BJ (cell line): ENCODE data around the gene TRIM63. TPM values are rescaled to one million over a fixed set of nuclear protein-coding genes. Genes with fewer than 3 reads are reported as not detected.

Source experiments
- CTCF ChIA-PET: fragments of 350-600 bp; formaldehyde crosslinking; extraction: SDS; loops from one replicate; lab custom pipeline; 2021; ENCODE audit warnings: antibody characterized with exemption, inconsistent platforms; lab: Yijun Ruan, JAX
- POLR2A ChIA-PET: fragments of 300-600 bp; sonication (Branson Sonifier 250); formaldehyde crosslinking; extraction: SDS; loops from one replicate; lab custom pipeline; 2021; ENCODE audit warnings: antibody characterized with exemption; lab: Charles Lee
- DNase-seq: peaks from one replicate; pipeline ENCODE4 v3.0.0-alpha.2; 2011; ENCODE audit warnings: low read depth
- H3K27me3 ChIP-seq: 2 replicates; pipeline ENCODE4 v1.6.0; 2011; ENCODE audit warnings: low read length; ENCODE audit not compliant: control insufficient read depth, insufficient read depth
- H3K36me3 ChIP-seq: 2 replicates; pipeline ENCODE4 v1.5.1; 2011; ENCODE audit warnings: low read length; ENCODE audit not compliant: control insufficient read depth, insufficient read depth
- H3K4me3 ChIP-seq: 2 replicates; pipeline ENCODE4 v1.5.1; 2011; ENCODE audit warnings: low read depth, mild to moderate bottlenecking, control low read depth, low read length
- polyA plus RNA-seq: library from polyadenylated mRNA; depleted of rRNA; stranded (reverse); fragments of >200 nt; gene quantifications from 2 replicates; pipeline ENCODE4 v1.2.3, GENCODE V29; 2011
- TF ChIP-seq, protein P1 (sequence below): IDR thresholded peaks from 2 replicates; pipeline ENCODE4 v1.5.1; 2011; ENCODE audit warnings: low read depth, mild to moderate bottlenecking, control low read depth, inconsistent platforms, low read length, moderate library complexity; ENCODE audit not compliant: insufficient read depth

Gene TRIM63
- polyA plus RNA-seq, 1 experiment = not detected

DNA sequence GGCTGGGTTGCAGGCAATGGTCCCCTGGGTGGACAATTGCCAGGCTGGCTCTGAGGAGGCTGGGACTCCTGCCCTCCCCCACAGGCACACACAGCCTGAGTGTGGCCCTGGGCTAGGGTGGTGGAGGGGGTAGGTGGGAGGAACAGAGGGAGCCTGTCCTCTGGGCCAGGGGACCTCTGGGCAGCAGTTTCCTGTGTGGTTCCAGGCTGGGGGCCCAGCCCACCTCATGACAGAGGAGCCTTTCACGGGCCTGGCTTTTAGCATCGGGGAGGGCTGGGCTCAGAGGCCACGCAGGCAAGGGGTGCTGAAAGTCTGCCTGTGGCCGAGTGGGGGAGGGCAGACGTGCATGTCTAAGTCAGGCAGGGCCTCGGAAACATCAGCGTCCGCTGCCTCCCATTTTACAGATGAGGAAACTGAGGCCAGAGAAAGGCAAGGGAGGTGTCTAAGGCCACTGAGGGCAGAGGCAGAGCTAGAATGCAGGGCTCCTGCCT, 38.9 kb downstream of the TRIM63 start:
- DNase-seq = no peak
- POLR2A ChIA-PET = no interaction called here
- TF ChIP-seq, protein P1, sequence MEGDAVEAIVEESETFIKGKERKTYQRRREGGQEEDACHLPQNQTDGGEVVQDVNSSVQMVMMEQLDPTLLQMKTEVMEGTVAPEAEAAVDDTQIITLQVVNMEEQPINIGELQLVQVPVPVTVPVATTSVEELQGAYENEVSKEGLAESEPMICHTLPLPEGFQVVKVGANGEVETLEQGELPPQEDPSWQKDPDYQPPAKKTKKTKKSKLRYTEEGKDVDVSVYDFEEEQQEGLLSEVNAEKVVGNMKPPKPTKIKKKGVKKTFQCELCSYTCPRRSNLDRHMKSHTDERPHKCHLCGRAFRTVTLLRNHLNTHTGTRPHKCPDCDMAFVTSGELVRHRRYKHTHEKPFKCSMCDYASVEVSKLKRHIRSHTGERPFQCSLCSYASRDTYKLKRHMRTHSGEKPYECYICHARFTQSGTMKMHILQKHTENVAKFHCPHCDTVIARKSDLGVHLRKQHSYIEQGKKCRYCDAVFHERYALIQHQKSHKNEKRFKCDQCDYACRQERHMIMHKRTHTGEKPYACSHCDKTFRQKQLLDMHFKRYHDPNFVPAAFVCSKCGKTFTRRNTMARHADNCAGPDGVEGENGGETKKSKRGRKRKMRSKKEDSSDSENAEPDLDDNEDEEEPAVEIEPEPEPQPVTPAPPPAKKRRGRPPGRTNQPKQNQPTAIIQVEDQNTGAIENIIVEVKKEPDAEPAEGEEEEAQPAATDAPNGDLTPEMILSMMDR = no peak
- Histone ChIP-seq H3K4me3 (no peak overlapping the region), H3K27me3 (no peaks in the 10 kb centered on the region), H3K36me3 (no peaks in the 10 kb centered on the region)
- CTCF ChIA-PET = interaction anchor here (1.8 kb wide), 1 partner anchor 116 kb away, joined by 6 read pairs; no protein-coding TSS in a partner anchor

DNA sequence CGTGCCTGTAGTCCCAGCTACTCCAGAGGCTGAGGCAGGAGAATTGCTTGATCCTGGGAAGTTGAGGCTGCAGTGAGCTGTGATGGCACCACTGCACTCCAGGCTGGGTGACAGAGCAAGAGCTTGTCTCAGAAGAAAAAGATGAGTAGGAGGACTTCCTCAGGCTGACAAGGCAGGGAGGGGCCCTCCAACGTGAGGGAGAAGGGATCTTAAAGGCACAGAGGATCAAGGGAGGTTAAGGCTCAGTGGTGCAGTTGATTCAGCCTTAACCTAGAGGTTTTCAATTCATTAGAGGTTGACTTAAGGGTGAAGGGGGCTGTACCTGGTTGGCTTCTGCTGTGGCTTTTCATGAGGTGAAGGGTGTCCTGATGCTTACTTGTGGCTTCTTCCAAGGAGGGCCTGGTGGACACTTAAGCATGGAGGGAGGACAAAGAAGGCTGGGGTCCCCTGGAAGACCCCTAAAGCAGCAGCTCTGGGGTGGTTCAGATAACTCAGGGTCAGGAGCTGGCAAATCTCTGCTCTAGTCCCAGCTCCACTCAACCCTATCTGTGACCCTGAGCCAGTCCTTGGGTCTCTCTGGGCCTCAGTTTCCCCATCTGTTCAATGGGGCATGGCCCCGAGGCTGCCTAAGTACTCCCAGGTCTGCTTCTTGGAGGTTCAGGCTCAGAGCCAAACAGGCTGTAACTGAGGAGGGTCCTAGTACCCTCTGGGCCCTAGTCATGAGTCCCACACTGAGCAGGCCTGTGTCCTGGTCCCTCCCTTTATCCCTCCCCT, 39.5 kb downstream of the TRIM63 start:
- TF ChIP-seq, protein P1 = no peak
- H3K4me3 ChIP-seq = no peak overlapping the region
- no peaks in the 10 kb centered on the region for H3K27me3 ChIP-seq
- no peak for DNase-seq
- POLR2A ChIA-PET = no interaction called here
- CTCF ChIA-PET = interaction anchor here (1.8 to 2.1 kb wide), 2 partner anchors 8 to 117 kb away, joined by 6 to 12 read pairs; no protein-coding TSS in a partner anchor
- no peaks in the 10 kb centered on the region for H3K36me3 ChIP-seq

DNA sequence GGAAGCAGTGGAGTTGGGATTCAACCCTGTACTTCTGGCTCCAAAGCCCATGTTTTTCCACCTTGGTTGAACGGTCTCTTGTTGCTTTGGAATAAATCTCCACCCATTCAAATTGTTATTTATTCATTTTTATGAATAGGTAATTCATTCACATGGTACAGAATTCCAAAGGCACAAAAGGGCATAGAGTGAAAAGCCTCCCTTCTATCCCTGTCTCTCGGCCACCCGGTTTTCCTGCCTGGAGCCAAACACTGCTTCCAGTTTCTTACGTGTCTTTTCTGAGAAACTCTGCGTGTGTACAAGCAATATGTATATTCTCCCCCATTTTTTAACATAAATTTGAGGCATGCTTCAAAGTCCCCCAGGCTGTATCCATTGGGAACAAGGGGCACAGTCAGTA, 41.9 kb downstream of the TRIM63 start:
- ChIA-PET POLR2A (no interaction called here), CTCF (no interaction called here)
- H3K36me3 ChIP-seq = no peaks in the 10 kb centered on the region
- no peak overlapping the region for H3K4me3 ChIP-seq
- no peak for DNase-seq
- no peaks in the 10 kb centered on the region for H3K27me3 ChIP-seq
- TF ChIP-seq, protein P1 = no peak

DNA sequence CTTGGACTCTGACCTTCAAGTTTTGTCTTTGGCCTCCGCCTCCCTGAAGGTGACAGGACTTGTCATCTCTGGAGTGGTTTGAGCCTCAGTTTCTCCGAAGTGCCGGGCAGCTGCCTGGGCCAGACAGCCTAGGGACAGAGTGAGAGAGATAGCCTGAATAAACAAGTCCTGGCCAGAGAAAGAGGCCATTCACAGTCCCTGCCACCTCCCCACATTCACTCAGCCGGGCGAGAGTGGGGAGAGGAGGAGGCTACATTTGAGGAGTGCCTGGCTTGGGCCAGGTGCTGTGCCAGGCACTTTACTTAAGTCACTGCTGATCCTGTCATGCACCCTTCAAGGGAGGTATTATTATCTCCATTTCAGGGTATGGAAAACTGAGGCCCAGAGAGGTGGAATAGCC, 42.4 kb downstream of the TRIM63 start:
- no peaks in the 10 kb centered on the region for H3K27me3 ChIP-seq
- H3K36me3 ChIP-seq = no peaks in the 10 kb centered on the region
- H3K4me3 ChIP-seq = no peak overlapping the region
- CTCF ChIA-PET = interaction anchor here (1.4 to 2.3 kb wide), 3 partner anchors 10 to 130 kb away, joined by 4 to 7 read pairs (median 6); partner anchors contain the start of gene PAFAH2
- DNase-seq = no peak
- TF ChIP-seq, protein P1 = no peak
- POLR2A ChIA-PET = no interaction called here

DNA sequence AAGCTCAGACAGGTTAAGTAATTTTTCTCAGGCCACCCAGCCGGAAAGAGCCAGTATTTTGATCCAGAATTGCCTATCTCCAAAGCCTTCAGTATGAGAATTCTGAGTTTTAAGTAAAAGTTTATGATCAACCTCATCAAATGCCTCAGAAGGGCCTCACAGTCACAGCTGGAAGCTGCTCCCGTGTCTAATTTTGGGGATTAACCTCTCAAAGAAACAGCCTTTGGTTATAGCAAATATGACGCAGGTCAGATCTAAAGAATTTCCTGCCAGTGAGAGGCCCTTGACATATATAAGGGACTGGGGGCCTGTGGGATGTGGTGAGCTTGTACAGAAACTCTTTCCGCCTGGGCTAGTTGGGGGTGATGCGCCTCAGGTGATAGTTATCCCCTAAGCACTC, 43.6 kb downstream of the TRIM63 start:
- H3K4me3 ChIP-seq = no peak overlapping the region
- no peaks in the 10 kb centered on the region for H3K36me3 ChIP-seq
- H3K27me3 ChIP-seq = no peaks in the 10 kb centered on the region
- no peak for DNase-seq
- ChIA-PET POLR2A (no interaction called here), CTCF (interaction anchor here (1.4 to 2.3 kb wide), 5 partner anchors 11 to 129 kb away, joined by 4 to 7 read pairs (median 6); partner anchors contain the start of gene PAFAH2)
- TF ChIP-seq, protein P1 = no peak
